Stimulated activated naive CD8-positive, alpha-beta T cell treated with anti-CD3 and anti-CD28 coated beads, Interleukin-15, Interleukin-2, amounts not matched to agents 100 ng/mL and 50 ng/mL, for 24 hours (primary cell): ENCODE measurements around the gene TRIM65.
"Not testable (repeated sequence)": the region's sequence is repeated elsewhere in the genome, so short reads cannot be mapped to it uniquely, and the experiment has no call there.

Experiments
- H3K27ac Mint-ChIP-seq: one replicate; pipeline ENCODE4 v1.8.0; 2021; ENCODE audit warnings: mild to moderate bottlenecking, mixed read lengths
- H3K27me3 Mint-ChIP-seq: one replicate; pipeline ENCODE4 v1.8.0; 2021; ENCODE audit warnings: mixed read lengths
- H3K36me3 Mint-ChIP-seq: one replicate; pipeline ENCODE4 v1.8.0; 2021; ENCODE audit warnings: low read depth, mixed read lengths
- H3K4me1 Mint-ChIP-seq: one replicate; pipeline ENCODE4 v1.8.0; 2021; ENCODE audit warnings: low read depth, mixed read lengths
- H3K4me3 Mint-ChIP-seq: one replicate; pipeline ENCODE4 v1.8.0; 2021; ENCODE audit warnings: mild to moderate bottlenecking, mixed read lengths
- H3K9me3 Mint-ChIP-seq: one replicate; pipeline ENCODE4 v1.8.0; 2021; ENCODE audit warnings: mixed read lengths

TRIM65 gene

DNA sequence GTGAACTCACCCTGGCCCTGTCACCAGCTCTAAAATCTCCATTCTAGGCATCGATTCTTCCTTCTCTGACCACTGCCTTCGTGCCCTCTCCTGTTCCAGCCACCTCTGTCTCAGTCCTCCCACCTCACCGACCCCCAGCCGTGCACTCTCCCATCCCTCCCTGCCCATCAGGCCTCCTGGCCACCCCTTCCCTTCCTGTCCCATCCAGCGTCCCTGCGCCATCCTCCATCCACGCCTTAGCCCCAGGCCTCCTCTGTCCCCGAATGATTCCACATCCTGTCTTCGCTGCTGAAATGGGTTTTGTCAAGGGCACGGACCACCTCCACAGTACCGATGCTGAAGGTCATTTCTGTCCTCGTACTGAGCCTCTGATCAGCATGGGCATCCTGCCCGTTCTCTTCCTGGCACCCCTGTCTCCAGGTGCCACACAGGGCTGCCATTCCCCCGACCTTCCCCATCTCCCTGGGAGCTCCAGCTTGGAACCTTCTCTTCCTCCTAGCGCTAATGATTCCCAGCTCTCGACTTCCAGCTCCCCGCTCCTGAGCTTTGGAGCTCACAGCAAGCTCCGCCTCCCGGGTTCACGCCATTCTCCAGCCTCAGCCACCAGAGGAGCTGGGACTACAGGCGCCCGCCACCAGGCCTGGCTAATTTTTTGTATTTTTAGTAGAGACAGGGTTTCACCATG, 2.6 kb downstream of the TRIM65 start:
- H3K4me3 Mint-ChIP-seq, result peak overlapping the region; percentile 23
- H3K27me3 Mint-ChIP-seq, result no peaks in the 10 kb centered on the region
- peak overlapping the region; percentile 81 for H3K27ac Mint-ChIP-seq
- H3K4me1 Mint-ChIP-seq, result peaks cover 38% of the 10 kb centered on the region
- H3K9me3 Mint-ChIP-seq, result no peaks in the 10 kb centered on the region
- H3K36me3 Mint-ChIP-seq, result peaks cover 42% of the 10 kb centered on the region

DNA sequence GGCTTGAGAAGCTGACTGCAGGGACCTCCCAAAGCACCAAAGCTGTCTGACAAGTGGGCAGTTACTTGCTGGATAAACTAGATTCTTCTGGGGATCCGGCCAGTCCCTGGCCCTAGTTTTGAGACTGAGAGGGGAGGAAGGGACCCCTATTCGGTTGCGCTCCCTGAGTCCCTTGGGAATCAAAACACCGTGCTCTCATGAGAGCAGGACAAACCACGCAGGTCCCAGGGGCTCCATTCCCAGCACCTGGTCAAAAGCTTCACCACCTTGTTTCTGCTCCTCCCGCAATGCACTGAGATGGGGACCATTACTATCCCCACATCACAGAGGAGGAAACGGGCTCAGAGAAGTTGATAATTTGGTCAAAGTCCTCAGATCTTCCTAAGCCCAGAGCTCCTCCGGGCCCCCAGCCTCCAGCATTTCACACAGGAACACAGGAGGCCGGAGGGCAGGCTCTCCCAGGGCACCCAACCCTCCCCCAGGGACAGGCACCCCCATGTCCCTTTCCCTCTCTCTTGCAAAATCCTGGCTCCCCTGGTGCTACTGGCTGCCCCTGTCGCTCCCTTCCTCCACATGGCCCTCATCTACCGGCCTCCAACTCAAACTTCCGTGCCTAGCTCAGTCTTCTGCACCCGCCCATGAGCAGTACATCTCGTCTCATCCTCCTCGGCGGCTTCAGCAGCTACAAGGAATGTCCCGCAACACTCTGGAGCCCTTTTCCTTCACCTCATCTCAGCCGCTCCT, 3.3 kb downstream of the TRIM65 start:
- Mint-ChIP-seq H3K27ac (peak overlapping the region; percentile 81), H3K4me3 (peak overlapping the region; percentile 23), H3K36me3 (peaks cover 35% of the 10 kb centered on the region), H3K9me3 (no peaks in the 10 kb centered on the region), H3K27me3 (no peaks in the 10 kb centered on the region), H3K4me1 (peaks cover 40% of the 10 kb centered on the region)

DNA sequence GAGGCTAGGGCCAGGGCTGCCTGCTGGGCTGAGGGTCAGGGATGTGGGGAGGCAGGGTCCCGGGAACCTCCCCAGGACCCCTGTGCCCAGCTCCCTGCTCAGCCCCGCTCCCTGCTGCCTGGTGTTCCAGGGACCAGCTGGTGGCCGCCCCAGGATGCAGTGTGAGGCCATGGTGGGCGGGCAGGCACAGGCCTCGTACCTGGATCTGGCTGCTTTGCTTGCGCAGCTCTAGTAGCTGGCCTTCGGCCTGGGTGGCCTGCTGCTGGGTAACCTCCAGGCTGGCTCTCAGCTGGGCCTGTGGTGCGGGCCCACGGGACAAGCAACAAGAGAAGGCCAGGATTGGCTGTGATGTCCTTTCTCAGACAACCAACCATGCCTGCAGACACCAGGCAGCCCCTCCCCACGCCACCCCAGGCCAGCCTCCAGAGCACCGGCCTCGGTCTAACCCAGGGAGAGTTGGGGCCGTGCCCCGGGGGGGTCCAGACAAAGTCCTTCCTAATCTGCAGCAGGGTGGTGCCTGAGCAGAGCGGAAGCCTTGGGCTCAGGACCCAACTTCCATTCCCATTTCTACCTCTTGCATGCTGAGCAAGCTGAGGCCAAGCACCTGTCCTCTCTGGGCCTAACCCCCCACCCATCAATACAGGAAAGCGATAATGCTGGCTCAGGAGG, 4.1 kb downstream of the TRIM65 start:
- Mint-ChIP-seq H3K4me1 (peaks cover 39% of the 10 kb centered on the region), H3K27ac (no peak overlapping the region), H3K4me3 (no peak overlapping the region)

DNA sequence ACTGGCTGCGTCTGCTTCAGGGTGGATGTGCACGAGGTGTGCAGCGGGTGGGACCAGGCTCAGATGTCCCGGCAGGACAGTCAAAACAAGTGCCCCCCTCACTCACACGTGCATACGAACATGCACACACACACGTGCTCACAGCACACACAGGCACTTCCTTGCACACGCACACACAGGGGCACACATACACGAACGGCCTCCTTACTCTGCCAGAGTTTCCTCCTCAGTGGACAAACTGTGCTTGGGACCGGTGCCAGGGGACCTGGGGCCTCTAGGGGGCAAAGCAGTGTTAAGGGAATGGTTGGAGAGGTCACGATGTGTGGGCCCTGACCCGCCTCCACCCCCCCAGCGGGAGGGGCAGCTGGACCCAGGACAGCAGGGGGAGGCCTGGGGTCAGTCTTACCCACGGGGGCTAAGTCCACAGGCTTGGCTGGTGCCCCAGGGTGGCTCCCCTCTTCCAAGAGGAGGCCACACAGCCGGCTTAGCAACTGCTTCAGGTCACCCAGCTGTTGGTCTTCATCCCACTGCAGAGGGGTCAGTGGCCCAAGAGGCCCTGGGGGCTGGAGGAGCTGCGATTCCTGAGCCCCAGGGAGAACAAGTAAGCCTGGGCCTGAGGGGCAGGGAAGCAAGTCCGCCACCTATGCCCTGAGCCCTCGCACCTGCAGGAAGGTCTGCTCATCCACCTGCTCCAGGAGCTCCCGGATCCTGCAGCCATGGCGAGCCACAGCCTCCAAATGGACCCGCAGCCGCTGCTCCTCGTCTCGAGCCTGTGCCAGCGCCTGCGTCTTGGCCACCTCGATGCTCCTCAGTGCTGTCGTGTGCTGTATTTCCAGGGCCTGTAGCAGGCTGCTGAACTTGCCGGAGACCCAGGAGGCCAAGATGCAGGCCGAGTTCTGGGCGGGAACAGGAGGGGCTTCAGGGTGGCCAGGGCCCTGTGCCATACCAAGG, 4.9 kb downstream of the TRIM65 start:
- H3K36me3 Mint-ChIP-seq, result peaks cover 28% of the 10 kb centered on the region
- no peaks in the 10 kb centered on the region for H3K27me3 Mint-ChIP-seq
- no peak overlapping the region for H3K4me3 Mint-ChIP-seq
- peaks cover 34% of the 10 kb centered on the region for H3K4me1 Mint-ChIP-seq
- no peaks in the 10 kb centered on the region for H3K9me3 Mint-ChIP-seq
- H3K27ac Mint-ChIP-seq, result no peak overlapping the region

More for the DNA sequence above, 4.1 kb downstream of the TRIM65 start:
- no peaks in the 10 kb centered on the region for H3K9me3 Mint-ChIP-seq
- H3K36me3 Mint-ChIP-seq, result peaks cover 31% of the 10 kb centered on the region
- H3K27me3 Mint-ChIP-seq, result no peaks in the 10 kb centered on the region

DNA sequence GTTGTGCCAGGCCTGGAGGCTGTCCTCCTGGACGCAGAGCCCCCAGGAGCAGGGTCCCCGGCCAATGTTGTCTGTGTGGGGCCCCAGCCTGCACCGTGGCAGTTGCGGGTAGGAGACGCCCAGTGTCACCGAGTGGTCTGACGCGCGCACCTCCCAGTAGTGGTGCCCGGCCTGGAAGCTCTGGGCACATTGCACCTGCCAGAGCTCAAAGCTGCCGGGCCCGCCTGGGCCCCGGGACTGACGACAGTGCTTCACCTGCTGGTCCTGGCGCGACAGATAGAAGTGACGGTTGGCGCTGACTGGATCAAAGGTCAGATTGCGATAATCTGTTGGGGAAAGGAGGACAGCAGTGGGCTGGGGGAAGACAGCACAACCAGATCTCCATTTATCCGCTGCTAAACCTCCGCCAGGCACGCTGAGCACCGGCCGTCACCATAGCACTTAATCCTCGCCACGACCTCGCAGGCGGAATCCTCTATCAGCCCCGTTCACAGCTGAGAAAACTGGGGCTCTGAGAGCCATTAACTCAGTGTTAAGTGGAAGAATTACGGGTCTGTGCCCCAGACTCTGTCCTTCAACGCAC, 5.6 kb downstream of the TRIM65 start:
- H3K9me3 Mint-ChIP-seq, result no peaks in the 10 kb centered on the region
- no peak overlapping the region for H3K27ac Mint-ChIP-seq
- no peak overlapping the region for H3K4me3 Mint-ChIP-seq
- peaks cover 28% of the 10 kb centered on the region for H3K36me3 Mint-ChIP-seq
- peaks cover 34% of the 10 kb centered on the region for H3K4me1 Mint-ChIP-seq
- no peaks in the 10 kb centered on the region for H3K27me3 Mint-ChIP-seq

DNA sequence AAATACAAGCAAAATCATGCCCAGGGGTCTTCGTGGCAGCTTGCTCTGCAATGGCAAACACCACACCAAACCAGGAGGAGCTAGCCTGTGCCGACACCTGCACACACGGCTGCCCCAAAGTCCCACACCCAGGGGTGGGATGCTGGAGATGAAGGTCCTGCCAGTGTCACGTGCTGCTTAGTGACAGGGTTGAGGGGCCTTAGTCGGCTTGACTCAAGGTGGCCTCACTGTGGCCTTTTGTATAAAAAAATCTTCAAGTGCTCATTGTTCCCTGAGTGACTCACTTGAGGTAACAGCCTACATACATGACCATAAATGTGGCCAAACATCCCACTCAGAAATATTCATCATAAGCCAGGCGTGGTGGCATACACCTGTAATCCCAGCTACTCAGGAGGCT, 7.3 kb downstream of the TRIM65 start:
- no peaks in the 10 kb centered on the region for H3K27me3 Mint-ChIP-seq
- peaks cover 23% of the 10 kb centered on the region for H3K4me1 Mint-ChIP-seq
- H3K36me3 Mint-ChIP-seq, result peaks cover 19% of the 10 kb centered on the region
- H3K27ac Mint-ChIP-seq, result peak overlapping the region; percentile 52
- no peaks in the 10 kb centered on the region for H3K9me3 Mint-ChIP-seq
- no peak overlapping the region for H3K4me3 Mint-ChIP-seq

DNA sequence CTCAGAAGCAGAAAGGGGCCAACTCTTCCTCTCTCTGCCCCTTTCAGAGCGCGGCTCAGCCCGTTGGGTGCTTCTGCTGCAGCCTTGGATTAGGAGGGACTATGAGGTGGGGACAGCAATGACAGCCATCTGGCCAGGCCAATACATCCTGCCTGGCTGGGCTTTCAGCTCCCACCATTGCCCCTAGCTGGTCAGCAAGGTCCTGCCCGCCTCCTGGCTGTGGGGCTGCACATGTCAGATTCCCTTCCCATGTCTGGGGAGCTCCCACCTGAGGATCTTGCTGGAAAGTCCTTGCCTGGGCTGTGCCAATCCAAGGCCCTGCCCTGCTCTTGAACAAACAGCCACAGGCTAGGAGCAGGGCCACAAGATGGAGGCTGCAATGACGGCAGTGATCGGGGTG, 8.3 kb downstream of the TRIM65 start:
- Mint-ChIP-seq H3K27me3 (no peaks in the 10 kb centered on the region), H3K27ac (no peak overlapping the region), H3K36me3 (peaks cover 12% of the 10 kb centered on the region), H3K4me3 (no peak overlapping the region), H3K9me3 (no peaks in the 10 kb centered on the region), H3K4me1 (peaks cover 17% of the 10 kb centered on the region)

DNA sequence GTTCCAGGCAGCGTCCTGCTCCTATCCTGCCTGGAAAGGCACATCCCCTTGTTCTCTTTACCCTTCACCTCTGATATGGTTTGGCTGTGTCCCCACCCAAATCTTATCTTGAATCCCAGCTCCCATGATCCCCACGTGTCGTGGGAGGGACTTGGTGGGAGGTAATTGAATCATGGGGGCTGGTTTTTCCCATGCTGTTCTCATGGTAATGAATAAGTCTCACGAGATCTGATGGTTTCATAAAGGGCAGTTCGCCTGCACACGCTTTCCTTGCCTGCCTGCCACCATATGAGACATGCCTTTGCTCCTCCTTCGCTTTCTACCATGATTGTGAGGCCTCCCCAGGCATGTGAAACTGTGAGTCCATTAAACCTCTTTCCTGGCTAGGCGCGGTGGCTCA, 10.9 kb downstream of the TRIM65 start:
- Mint-ChIP-seq H3K4me1 (peaks cover 17% of the 10 kb centered on the region), H3K36me3 (peaks cover 12% of the 10 kb centered on the region)
- H3K4me3 Mint-ChIP-seq, H3K9me3 Mint-ChIP-seq, H3K27me3 Mint-ChIP-seq, H3K27ac Mint-ChIP-seq: not testable (repeated sequence)

DNA sequence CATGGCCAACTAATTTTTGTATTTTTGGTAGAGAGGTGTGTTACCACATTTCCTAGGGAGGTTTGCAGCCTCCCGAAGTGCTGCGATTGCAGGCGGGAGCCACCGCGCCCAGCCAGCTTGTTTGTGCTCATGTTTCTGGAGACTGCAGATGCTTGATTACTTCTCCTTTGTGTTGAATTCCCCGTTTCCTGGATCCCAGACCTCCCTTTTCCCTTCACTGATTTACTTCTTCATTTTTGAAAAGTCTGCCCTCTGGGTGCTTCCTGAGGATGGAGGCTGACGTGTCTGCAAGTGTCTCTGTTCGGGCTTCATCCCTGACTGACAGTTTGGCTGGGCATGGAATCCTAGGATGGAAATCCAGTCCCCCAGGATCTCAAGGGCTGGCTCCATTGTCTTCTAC, 11.3 kb downstream of the TRIM65 start:
- H3K27me3 Mint-ChIP-seq, result no peaks in the 10 kb centered on the region
- H3K27ac Mint-ChIP-seq, result no peak overlapping the region
- H3K36me3 Mint-ChIP-seq, result peaks cover 10% of the 10 kb centered on the region
- H3K4me3 Mint-ChIP-seq, result no peak overlapping the region
- H3K4me1 Mint-ChIP-seq, result peaks cover 14% of the 10 kb centered on the region
- H3K9me3 Mint-ChIP-seq, result no peaks in the 10 kb centered on the region

DNA sequence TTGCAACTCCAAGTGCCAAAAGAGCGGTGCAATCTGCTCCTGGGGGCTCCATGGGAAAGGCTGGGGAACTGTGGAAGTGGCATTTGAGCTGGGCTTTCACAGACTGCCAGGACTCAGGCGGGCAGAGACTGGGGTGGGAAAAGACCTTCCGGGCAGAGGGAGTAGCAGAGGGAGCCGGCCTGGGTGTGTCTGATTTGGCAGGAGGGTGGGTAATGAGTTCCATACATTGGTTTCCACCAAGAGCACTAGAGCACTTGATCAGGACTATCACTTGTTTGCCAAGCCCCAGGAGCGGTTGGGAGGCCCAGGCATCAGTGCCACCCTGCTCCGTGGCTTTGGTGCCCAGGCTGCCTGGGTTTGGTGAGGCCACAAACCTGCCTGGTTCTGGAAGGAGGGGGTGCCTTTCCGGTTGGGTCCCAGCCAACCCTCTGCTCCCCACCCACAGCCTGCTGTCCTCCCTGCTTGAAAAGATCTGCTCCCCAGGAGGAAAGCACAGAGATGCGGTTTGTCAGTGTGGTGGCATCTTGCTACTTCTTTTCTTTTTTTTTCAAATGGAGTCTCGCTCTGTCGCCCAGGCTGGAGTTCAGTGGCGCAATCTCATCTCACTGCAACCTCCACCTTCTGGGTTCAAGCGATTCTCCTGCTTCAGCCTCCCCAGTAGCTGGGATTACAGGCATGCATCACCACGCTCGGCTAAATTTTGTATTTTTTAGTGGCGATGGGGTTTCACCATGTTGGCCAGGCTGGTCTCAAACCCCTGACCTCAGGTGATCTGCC, 14.9 kb downstream of the TRIM65 start:
- Mint-ChIP-seq H3K36me3 (no peaks in the 10 kb centered on the region), H3K27ac (no peak overlapping the region), H3K27me3 (peaks cover 5% of the 10 kb centered on the region), H3K4me3 (no peak overlapping the region), H3K4me1 (peaks cover 14% of the 10 kb centered on the region), H3K9me3 (no peaks in the 10 kb centered on the region)

DNA sequence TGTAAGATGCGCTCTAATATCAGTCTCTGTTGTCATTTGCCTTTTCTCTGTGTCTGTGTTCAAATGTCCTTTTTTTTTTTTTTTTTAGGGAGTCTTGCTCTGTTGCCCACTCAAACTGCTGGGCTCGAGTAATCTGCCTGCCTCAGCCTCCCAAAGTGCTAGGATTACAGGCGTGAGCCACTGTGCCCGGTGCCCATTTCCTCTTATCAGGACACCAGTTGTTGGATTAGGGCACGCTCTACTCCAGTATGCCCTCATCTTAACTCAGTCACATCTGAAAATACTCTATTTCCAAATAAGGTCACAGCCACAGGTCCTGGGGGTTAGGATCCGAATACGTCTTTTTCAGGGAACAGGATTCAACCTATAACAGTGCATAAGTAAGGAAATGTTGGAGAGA, 16.5 kb downstream of the TRIM65 start:
- no peak overlapping the region for H3K27ac Mint-ChIP-seq
- H3K9me3 Mint-ChIP-seq, result no peaks in the 10 kb centered on the region
- H3K36me3 Mint-ChIP-seq, result no peaks in the 10 kb centered on the region
- H3K4me3 Mint-ChIP-seq, result no peak overlapping the region
- H3K27me3 Mint-ChIP-seq, result peaks cover 5% of the 10 kb centered on the region
- peaks cover 26% of the 10 kb centered on the region for H3K4me1 Mint-ChIP-seq

DNA sequence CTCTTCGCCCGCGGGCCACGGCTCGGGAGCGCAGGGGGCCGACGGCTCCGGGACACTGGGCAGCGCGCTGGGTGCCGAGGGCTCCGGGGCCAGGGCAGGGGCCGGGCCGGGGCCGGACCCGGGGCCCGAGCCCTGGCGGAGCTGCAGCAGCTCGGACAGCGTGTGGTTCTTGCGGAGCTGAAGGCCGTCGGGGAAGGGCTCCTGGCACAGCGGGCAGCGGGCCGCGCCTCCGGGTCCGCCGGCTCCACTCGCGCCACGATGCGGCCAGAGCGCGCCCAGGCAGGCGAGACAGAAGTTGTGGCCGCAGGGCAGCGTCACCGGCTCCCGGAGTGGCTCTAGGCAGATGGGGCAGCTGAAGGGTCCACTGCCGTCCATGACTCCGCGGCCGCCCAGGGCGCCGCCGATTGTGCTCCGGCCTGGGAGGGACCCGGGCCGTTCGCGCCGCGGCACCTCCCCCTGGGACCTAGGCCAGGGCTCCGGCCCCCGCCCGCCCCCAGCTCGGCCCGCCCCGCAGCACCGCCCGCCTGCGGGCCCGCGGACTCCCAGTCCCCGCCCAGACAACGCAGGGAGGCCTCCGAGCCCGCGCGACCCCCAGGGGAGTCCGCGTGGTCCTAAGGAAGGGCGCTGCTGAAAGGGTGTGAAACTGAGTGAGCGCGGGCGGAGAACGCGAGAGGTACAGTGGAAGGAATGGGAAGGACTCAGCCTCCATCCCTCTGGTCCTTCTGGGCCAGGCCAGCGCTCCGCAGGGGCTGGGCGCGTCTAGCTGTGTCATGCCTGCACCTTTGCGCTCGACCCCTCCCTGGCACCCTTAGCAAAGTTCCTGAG, 18.4 kb downstream of the TRIM65 start, which contains the start of gene TRIM47:
Gene TRIM47, minus strand, starts transcription at position 408 of the 825 bp plus-strand sequence. Its CDS starts 33 bp downstream, at position 375.
- peak within 1 kb of the TSS; percentile 85 for H3K4me3 Mint-ChIP-seq
- H3K27me3 Mint-ChIP-seq, result peaks cover 5% of the 10 kb centered on the region
- H3K36me3 Mint-ChIP-seq, result no peaks in the 10 kb centered on the region
- H3K27ac Mint-ChIP-seq, result peak within 1 kb of the TSS; percentile 86
- H3K4me1 Mint-ChIP-seq, result peaks cover 26% of the 10 kb centered on the region
- H3K9me3 Mint-ChIP-seq, result no peaks in the 10 kb centered on the region

DNA sequence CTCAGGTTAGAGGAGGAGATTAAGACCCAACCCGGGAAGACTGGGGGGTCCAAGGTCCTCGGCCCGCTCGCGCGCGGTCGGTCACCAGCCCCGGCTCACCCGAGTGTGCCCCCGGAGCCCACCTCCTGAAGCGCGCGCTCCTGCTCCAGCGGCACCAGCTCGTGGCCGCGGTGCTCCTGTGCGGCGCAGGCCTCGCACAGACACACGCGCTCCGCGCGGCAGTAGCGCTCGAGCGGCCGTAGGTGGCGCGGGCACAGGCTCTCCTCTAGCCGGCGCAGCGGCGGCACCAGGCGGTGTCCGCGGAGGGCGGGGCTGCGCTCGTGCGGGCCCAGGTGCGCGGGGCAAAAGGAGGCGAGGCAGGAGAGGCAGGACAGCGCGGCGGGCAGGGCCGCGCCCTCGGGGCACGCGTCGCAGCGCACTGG, 19.0 kb downstream of the TRIM65 start:
- Mint-ChIP-seq H3K36me3 (no peaks in the 10 kb centered on the region), H3K27ac (peak overlapping the region; percentile 86), H3K9me3 (no peaks in the 10 kb centered on the region), H3K4me1 (peaks cover 26% of the 10 kb centered on the region), H3K4me3 (peak overlapping the region; percentile 85), H3K27me3 (peaks cover 5% of the 10 kb centered on the region)
